HUDEP-2 (cell line): ENCODE measurements around the gene SIX5.

ENCODE experiments used
- DNase-seq, 76 experiments: peaks; one replicate each; lab custom pipeline; 2025; ENCODE audit not compliant: unreplicated experiment in 76 of 76; lab: John Stamatoyannopoulos, UW

SIX5 gene

DNA sequence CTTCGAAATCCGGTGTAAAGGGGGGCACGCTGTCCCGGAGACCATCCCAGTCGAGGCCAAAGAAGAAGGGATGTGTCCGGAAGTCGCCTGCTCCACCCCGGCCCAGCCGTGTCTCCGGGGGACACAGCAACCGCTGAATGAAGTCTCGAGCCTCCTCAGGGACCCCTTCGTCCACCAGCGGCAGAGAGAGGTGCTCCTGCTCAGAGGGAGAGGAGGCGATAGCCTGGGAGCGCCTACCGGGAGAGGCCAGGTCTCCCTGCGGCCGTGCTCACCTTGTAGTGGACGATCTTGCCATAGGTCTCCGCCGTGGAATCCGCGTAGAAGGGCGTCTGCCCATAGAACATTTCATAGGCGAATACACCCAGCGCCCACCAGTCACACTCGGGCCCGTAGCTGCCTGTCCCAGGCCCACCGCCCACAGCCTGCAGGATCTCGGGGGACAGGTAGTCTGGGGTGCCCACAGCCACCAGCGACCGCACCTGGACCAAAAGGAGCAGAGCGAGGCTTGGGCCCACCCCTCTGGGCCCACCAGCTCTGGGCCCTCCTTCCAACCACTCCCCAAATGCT lies 8.4 kb upstream of the SIX5 start:
- DNase-seq: no peak

DNA sequence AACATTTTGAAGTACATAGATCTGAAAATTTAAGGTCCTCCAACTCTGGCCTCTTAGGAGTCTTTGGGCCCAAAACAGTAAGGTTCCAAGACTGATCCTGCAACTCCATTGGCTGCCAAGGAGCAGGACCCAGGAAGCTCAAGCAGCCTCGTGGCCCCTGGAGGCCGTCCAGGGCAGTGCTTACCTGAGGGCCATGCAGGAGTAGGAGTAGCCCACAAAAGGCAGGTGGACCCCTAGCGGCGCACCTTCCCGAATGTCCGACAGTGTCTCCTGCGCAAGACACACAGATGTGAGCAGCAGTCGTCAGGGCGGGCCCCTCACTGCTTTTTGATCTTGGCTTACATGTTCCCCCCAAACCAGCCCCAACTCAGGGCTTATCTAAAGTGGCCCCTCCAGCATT lies 5.7 kb upstream of the SIX5 start:
- peak in 1 of 76 experiments; percentile 20 for DNase-seq

DNA sequence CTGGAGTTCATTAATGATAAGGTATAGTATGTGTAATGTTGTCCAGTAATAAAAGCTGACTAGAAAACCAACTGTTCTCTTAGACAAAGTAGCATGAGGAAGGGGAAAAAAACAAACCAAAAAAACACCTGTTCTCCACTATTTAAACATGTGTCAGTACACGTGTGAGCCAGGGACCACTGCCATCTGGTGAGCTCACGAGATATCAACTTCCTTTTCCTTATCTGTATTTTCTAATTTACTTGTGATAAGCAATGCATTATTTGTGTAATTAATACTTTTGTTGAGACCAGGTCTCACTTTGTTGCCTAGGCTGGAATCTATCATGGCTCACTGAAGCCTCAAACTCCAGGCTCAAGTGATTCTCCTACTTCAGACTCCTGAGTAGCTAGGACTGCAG lies 4.3 kb upstream of the SIX5 start:
- DNase-seq: no peak

DNA sequence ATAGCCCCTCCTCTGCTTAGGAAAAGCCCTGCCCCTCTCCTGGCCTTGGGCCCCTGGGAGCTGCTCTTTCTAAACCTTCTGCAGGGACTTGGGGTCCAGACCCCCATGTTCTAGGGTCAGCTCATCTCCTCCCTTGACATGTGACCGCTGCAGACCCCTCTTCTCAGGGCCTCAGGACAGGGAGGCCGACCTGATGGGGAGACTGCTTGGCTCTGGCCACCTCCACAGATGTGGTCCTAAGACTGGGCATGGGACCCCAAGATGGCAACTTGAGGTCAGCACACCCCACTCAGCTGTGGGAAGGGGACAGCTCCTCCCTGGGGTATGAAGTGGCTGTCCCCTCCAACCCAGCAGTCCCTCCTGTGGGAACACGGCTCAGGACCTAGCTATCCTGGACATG lies 3.9 kb upstream of the SIX5 start:
- DNase-seq: no peak

DNA sequence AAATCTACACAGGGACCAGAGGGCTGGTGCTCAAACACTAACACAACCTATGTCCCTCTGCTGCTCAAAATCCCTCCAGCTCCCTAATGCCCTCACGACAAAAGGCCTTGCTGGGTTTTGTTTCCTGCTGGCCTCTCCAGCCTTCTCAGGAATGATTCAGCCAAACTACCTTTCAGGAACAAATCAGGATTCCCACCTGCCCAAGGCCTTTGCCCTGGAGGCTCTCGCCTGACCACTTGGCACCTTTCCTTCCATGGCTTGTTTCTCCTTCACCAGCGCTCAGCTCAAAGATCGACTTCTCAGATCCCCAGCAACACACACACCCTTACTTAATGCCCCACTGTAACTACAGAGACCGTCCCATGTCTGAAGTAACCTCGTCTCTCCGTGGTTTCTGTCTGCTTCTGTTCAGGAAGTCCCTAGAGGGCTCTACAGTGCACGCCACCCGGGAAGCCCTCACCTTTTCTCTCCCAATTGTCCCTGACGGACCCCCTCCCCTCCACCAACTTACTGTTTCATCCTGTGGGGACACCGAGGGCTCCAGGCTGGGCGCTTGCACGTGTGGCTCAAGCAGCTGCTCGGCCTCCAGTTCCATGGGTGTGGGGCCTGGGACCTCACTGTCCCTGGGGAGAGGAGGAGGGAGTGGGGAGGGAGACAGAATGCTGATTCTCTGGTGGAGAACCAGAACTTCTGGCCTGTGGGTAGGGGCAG lies 3.2 kb upstream of the SIX5 start:
- DNase-seq: no peak

DNA sequence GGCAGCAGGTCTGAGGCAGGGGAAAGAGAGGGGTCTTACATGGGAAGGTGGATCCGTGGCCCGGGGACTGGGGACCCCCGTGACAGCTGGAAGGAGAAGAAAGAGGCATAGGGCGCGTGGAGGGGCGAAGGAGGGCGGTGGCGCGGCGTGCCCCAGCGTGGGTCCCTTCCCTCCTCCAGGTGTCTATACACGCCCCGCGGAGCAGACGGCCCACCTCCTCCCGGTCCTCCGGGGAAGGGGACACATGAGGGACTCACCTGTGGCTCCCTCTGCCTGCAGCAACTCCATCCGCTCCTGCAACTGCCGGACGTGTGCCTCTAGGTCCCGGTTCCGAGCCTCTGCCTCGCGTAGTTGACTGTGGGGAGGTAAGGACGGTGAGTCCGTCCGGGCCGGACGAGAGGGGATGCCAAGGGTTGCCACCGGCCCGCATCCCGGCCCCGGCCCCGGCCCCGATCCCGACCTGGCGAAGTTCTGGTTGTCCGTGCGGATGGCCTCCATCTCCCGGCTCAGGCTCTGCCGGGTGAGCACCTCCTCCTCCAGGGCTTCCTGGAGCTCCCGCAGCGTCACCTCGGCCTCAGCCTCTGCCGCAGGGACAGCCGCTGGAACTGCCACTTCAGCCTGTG lies 2.4 kb upstream of the SIX5 start:
- no peak for DNase-seq

DNA sequence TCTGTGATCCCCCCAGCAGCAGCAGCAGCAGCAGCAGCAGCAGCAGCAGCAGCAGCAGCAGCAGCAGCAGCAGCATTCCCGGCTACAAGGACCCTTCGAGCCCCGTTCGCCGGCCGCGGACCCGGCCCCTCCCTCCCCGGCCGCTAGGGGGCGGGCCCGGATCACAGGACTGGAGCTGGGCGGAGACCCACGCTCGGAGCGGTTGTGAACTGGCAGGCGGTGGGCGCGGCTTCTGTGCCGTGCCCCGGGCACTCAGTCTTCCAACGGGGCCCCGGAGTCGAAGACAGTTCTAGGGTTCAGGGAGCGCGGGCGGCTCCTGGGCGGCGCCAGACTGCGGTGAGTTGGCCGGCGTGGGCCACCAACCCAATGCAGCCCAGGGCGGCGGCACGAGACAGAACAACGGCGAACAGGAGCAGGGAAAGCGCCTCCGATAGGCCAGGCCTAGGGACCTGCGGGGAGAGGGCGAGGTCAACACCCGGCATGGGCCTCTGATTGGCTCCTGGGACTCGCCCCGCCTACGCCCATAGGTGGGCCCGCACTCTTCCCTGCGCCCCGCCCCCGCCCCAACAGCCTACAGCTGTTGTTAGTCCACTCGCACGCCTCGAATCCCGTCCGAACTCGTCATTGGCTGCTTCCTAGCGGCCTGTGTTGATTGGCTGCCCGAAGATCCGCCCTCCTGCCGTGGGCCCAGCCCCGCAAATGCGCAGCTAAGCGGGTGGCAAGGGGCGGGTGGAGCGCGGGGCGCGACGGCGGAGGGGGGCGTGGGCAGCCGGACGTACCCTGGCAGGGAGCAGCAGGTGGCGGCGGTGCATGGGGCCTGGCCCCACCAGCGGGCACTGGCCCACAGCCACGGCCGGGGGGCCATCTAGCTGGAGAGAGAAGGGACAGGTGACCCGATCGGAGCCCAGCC lies 1.4 kb upstream of the SIX5 start:
- peak; percentile 92 to 100 (median 99) for DNase-seq

DNA sequence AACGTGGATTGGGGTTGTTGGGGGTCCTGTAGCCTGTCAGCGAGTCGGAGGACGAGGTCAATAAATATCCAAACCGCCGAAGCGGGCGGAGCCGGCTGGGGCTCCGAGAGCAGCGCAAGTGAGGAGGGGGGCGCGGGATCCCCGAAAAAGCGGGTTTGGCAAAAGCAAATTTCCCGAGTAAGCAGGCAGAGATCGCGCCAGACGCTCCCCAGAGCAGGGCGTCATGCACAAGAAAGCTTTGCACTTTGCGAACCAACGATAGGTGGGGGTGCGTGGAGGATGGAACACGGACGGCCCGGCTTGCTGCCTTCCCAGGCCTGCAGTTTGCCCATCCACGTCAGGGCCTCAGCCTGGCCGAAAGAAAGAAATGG lies 754 bp upstream of the SIX5 start:
- peak in 57 of 76 experiments; percentile 24 to 99 (median 63) for DNase-seq

DNA sequence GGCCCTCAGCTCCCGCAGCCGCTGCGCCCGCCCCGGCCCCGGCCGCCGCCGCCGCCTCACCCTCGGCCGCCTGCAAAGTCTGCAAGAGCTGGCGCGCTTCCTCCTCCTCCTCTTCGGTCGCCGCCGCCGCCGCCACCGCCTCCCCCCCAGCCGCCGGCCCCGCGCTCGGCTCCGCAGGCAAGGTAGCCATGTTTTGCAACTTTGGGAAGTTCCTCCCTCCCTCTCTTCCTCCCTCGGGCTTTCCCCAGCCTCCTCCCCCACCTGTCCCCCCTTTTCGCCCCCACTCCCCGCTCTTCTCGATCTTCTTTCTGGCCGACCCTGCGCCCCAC lies 433 bp downstream of the SIX5 start:
- peak in 39 of 76 experiments; percentile 12 to 73 (median 49) for DNase-seq

DNA sequence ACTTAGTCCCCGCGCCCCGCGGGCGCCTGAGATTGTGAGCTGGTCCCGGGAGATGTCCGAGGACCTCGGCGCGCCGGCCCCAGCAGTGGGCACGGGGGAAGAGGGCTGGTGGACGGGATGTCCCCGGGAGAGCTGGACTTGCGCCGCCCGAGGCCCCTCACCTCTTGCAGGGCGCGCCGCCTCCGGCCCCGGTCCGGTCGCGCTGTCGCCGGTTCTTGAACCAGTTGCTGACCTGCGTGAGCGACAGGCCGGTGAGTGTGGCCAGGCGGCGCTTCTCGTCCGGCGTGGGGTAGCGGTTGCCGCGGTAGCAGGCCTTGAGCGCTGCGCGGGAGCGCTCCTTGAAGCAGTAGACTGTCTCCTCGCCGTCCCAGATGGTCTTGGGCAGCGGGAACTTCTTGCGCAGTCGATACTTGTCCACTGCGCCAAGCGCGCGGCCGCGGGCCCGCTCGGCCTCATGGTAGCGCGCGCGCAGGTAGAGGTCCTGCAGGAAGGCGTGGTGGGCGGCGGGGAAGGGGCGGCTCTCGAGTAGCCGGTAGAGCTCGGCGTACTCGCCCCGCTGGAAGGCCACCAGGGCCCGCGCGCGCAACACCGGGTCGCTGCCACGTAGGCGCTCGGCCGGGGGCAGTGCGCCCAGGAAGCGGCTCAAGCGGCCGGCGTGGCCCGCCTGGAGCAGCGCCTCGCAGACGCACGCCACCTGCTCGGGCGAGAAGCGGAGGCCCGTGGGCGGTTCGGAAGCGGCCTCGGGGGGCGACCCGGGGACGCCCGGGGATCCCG lies 984 bp downstream of the SIX5 start:
- peak in 40 of 76 experiments; percentile 25 to 73 (median 48) for DNase-seq

DNA sequence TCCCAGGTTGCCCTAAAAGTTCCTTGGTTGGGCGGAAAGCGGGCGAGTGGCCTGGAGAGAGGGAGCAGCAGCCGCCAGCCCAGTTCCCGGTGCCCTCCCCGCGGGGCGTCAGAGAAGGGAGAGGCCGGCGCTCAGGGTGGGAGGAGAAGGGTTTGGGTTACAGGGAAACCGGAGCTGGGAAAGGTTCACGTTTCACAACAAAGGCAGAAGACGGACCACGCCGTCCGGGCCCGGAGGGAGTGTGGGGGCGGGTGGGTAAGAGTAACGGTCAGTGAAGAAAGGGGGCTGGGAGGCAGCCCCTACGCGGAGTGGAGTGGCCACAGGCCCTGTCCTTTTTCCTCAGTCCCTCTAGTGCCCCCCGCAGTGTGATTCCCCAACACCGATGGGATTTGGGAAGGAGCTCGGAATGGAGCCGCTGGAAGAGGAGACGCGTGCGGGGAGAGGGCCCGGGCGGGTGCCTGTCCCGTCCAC lies 1.6 kb downstream of the SIX5 start:
- no peak for DNase-seq

DNA sequence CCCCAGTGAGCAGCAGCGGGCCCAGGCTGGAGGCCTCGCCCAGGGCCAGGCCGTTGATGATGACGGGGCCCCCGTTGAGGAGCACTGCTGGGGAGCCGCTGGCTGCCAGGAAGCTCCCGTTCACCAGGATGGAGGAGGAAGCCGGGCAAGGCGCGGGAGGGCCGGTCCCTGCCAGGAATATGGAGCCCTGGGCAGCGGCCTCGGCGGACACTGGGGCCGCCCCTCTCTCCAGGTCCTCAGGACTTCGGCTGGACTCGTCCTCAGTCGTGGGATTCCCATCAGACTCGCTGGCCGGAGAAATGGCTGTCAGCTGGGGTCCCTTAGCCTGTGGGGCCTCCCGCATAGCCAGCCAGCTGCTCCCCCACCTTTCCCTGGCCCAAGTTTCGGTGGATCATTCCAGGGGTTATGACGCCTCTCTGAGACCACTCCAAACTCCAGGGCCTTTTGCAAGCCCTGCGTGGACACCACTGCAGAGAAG lies 2.1 kb downstream of the SIX5 start:
- DNase-seq: no peak

DNA sequence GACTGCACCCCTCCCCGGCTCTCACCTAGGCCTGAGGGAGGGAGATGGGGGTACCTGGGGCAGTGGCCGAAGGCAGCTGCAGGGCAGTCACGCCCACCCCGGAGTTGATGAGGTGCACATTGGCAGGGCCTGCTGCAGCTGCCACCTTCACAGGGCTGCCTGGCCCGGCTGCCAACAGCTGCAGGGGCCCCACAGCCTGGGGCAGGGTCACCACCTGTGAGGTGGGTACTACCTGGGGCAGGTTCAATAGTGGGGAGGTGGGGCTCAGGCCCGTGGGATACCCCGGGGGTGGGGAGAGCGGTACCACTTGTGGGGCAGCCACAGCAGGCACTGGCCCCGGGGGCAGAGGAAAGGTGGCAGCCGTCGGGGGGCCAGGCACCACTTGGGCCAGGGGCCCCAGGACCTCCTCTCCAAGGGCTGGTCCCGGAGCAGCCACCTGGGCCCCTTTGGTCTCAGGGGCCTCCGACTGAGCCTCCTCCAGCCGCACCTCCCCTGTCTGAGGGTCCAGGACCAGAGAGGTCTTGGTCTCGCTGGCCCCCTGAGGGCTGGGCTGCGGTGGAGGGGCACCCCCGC lies 2.7 kb downstream of the SIX5 start:
- DNase-seq: no peak

DNA sequence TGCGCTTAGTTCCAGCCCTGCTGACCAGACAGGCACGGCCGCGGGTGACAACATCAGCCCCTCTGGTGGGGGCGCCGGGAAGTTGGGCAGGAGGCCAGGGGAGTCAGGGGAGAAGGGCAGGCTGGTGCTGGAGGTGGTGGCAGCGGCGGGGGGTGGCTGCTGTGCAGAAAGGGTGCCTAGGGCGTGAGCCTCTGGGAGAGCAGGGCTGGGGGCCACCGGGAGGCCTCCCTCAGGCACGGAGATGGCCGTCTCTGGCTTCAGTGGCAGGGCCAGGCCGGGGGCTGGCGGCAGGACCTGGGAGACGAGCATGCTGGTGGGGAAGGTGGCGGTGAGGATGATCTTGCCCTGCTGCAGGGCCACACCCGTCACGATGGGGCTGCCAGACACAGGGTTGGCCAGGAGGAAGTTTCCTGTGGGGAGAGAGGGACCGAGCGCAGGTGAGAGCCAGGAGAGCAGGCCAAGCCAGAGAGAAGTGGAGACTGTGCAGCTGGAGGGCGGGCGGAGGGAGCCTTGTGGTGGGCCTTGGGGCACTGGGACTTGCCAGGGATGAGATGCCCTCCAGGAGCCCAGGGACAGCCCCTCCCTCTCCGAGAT lies 3.3 kb downstream of the SIX5 start:
- DNase-seq: no peak

DNA sequence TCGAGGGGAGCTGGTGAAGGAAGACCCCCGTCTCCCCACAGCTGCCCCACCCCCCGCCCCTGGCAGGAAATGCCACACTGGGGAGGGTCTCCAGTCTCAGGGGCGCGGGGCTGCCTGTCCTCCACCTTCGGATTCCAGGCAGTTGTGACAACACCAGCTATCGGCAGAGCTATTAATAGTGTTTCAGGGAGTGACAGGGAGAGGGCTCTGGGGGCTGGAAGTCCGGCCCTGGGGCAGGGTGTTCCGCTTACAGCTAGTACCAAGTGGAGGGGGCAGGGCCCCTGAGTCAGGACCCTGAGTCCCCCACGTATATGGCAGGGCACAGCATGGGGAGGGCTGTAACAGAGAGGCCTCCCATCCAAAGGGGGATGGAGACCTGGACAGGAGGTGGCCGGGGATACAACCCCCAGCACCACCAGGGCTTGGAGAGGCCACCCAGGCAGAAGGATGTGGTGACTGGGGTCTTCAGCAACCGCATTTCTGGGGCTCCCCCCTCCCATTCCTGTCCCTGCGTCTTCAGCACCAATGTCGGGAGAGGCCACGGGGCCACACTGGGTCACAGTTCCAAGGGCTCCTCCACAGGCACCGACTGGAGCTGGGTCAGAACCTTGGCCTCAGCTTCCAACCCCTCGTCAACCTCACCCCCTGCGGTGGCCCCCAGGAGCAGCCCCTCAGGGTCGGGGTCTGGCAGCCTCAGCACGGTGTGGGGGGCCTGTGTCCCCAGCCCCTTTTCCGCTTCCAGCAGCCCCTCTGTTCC lies 3.9 kb downstream of the SIX5 start:
- no peak for DNase-seq

DNA sequence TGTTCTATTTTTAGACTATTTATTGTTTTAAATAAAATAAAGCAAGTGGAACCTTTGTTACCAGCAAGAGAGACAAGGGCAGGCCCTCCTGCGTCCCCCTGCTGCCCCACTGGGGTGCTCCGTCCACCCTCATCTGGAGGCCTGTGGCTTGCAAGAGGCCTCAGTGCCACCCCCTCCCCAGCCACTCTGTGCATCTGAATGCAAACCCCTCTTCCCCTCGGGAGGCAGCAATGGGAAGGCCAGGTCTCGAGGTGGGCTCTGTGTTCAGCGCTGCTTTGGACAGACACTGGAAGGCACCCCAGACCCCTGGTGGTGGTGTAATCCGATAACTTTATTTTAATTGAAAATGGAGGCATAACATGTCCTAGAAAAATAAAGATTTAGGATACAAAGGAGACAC lies 4.6 kb downstream of the SIX5 start:
- no peak for DNase-seq

DNA sequence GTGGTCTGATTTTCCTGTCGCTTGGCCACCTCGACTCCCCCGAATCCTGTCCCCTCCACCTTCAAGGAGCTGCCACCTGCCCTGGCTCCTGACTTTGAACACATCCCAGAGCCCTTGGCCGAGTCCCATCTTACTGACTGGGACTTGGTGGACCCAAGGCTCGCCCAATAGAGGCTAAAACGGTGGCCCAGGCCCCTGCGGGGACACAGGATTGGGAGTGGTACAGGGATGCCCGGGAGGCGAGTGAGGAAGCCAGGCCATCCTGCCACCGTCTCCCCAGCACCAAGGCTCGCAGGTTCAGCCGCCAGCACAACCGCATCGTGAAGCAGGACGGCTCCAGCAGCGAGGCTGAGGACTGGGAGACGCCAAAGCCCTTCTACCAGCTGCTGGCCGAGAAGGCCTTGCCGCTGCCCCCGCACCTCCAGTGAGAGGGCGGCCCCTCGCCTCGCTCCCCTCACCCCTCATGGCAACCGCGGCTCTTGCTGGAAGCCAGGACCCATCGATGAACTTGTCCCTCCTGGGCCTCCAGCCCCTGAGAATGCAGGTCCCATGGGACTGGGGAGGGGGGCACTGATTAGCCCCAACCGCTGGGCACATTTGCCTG lies 5.3 kb downstream of the SIX5 start:
- no peak for DNase-seq

DNA sequence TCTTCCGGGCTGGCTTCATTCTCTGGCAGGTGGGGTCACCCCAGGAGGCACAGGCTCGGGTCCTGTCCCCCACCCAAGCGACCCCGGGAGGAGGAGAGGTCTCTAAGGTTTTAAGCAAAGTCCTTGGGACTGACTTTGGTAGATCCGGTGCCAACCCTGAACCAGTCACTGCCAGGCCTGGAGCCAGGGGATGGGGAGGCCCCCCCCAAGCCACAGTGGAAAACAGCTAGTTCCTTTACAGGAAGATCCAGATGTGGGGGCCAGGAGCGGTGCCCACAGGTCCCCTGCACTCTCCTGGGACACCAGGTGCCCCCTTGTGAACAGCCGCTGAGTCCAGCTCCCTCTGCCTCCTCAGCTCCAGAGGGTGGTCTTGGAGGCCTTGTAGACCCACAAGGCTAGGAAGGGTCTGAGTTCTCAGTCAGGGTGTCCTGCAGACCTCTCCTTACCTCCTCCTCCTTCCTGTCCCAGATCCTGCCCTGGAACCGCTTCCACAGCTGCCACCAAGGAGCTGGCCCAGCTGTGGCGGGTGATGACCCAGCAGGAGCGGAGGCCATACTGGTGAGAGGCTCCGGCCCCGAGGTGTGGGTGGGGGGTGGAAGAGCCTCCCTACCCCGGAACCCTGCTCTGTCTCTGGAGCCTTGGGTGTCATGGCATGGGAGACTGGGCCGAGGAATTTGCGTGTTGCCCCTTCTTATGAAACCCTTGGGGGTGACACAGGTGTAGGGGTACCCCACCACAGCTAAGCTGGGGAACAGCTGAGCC lies 6.0 kb downstream of the SIX5 start:
- DNase-seq: no peak
